CD14-positive monocyte (primary cell): ENCODE measurements around the gene DCD. TPM values are rescaled to one million over a fixed set of nuclear protein-coding genes. Genes with fewer than 3 reads are reported as not detected.

ENCODE experiments used
- DNase-seq, 3 donors: peaks; one replicate each; pipeline ENCODE4 v3.0.0-alpha.2; 2011 to 2022
- H2AFZ ChIP-seq: 2 replicates; pipeline ENCODE4 v1.6.0; 2012; ENCODE audit warnings: mild to moderate bottlenecking, low read depth, low read length, inconsistent platforms; ENCODE audit not compliant: insufficient read depth, poor library complexity, severe bottlenecking
- H3K27ac ChIP-seq, 2 donors: 1 replicate in 1 of 2; 2 replicates in 1 of 2; pipeline ENCODE4 v1.5.1; 2012 to 2013; ENCODE audit warnings: low read length in 2 of 2, control low read depth in 1 of 2, inconsistent platforms in 1 of 2, low read depth in 1 of 2, mild to moderate bottlenecking in 1 of 2
- H3K27me3 ChIP-seq, 2 donors: one replicate each; pipeline versions ENCODE4 v1.6.0 to v1.6.1; 2011 to 2013; ENCODE audit warnings: low read length in 2 of 2; ENCODE audit not compliant: control insufficient read depth in 2 of 2, insufficient read depth in 2 of 2
- H3K36me3 ChIP-seq, 2 donors: replicated peaks in 1 of 2; 1 replicate in 1 of 2; 2 replicates in 1 of 2; pipeline versions ENCODE4 v1.5.1 to v1.6.1; 2012 to 2013; ENCODE audit warnings: low read length in 2 of 2, control low read depth in 1 of 2, inconsistent platforms in 1 of 2, mild to moderate bottlenecking in 1 of 2; ENCODE audit not compliant: insufficient read depth in 2 of 2, control insufficient read depth in 1 of 2
- H3K4me1 ChIP-seq, 2 donors: 1 replicate in 1 of 2; 2 replicates in 1 of 2; pipeline versions ENCODE4 v1.5.1 to v1.6.1; 2012 to 2013; ENCODE audit warnings: low read length in 2 of 2, control low read depth in 1 of 2, inconsistent platforms in 1 of 2, mild to moderate bottlenecking in 1 of 2, moderate library complexity in 1 of 2; ENCODE audit not compliant: insufficient read depth in 2 of 2, control insufficient read depth in 1 of 2
- H3K4me2 ChIP-seq: replicated peaks from 2 replicates; pipeline ENCODE3; 2012; ENCODE audit warnings: low read length, moderate library complexity, mild to moderate bottlenecking; ENCODE audit not compliant: poor library complexity, severe bottlenecking; ENCODE audit errors: extremely low read depth
- H3K4me3 ChIP-seq, 3 experiments: fragments of 200-600 bp in 1 of 3; sonication (generic) in 1 of 3; replicated peaks in 1 of 3; 1 replicate in 2 of 3; 2 replicates in 1 of 3; pipeline ENCODE4 v1.5.1; 2011 to 2013; ENCODE audit warnings: low read length in 3 of 3, mild to moderate bottlenecking in 3 of 3, control low read depth in 2 of 3, low read depth in 2 of 3, inconsistent platforms in 1 of 3, moderate library complexity in 1 of 3
- H3K79me2 ChIP-seq: 2 replicates; pipeline ENCODE4 v1.6.0; 2012; ENCODE audit warnings: mild to moderate bottlenecking, control low read depth, inconsistent platforms, low read length, moderate library complexity; ENCODE audit not compliant: insufficient read depth
- H3K9ac ChIP-seq: 2 replicates; pipeline ENCODE4 v1.6.0; 2017; ENCODE audit warnings: low read length, mild to moderate bottlenecking; ENCODE audit not compliant: insufficient read depth, poor library complexity, severe bottlenecking
- H3K9me3 ChIP-seq, 2 donors: replicated peaks in 1 of 2; 1 replicate in 1 of 2; 2 replicates in 1 of 2; pipeline versions ENCODE4 v1.5.1 to v1.6.1; 2012 to 2013; ENCODE audit warnings: low read length in 2 of 2, control low read depth in 1 of 2; ENCODE audit not compliant: control insufficient read depth in 1 of 2, insufficient read depth in 1 of 2
- H4K20me1 ChIP-seq: 2 replicates; pipeline ENCODE4 v1.6.0; 2012; ENCODE audit warnings: mild to moderate bottlenecking, low read length, control low read depth, moderate library complexity; ENCODE audit not compliant: insufficient read depth
- H3K27ac Mint-ChIP-seq, 7 donors: one replicate each; pipeline ENCODE4 v1.8.0; 2020; ENCODE audit warnings: mild to moderate bottlenecking in 7 of 7, mixed read lengths in 7 of 7, moderate library complexity in 6 of 7, inconsistent platforms in 2 of 7
- H3K27me3 Mint-ChIP-seq, 3 donors: one replicate each; pipeline ENCODE4 v1.8.0; 2021 to 2022; ENCODE audit warnings: low read depth in 3 of 3, mild to moderate bottlenecking in 3 of 3, mixed read lengths in 3 of 3, moderate library complexity in 3 of 3, inconsistent platforms in 1 of 3
- H3K36me3 Mint-ChIP-seq, 2 donors: one replicate each; pipeline ENCODE4 v1.8.0; 2020; ENCODE audit warnings: mixed read lengths in 2 of 2, inconsistent platforms in 1 of 2, mild to moderate bottlenecking in 1 of 2
- H3K4me1 Mint-ChIP-seq: one replicate; pipeline ENCODE4 v1.8.0; 2020; ENCODE audit warnings: mild to moderate bottlenecking, mixed read lengths
- H3K4me3 Mint-ChIP-seq, 2 donors: one replicate each; pipeline ENCODE4 v1.8.0; 2020; ENCODE audit warnings: mild to moderate bottlenecking in 2 of 2, mixed read lengths in 2 of 2, moderate library complexity in 1 of 2
- H3K9me3 Mint-ChIP-seq, 7 donors: one replicate each; pipeline ENCODE4 v1.8.0; 2020 to 2022; ENCODE audit warnings: mixed read lengths in 7 of 7, mild to moderate bottlenecking in 6 of 7, moderate library complexity in 6 of 7, inconsistent platforms in 2 of 7
- CTCF ChIP-seq: fragments of 200-600 bp; IDR thresholded peaks from one replicate; pipeline ENCODE4 v1.8.0; 2022; ENCODE audit warnings: antibody characterized with exemption, mild to moderate bottlenecking
- WGBS: methylation state at CpG from one replicate; pipeline ENCODE4 v1.1.5; 2013; ENCODE audit warnings: missing lambda C conversion rate; ENCODE audit not compliant: insufficient coverage; 5-methylcytosine and 5-hydroxymethylcytosine counted together
- intact Hi-C, 2 donors: fragments of 100-400 bp; cut with micrococcal nuclease; formaldehyde crosslinking; loops; one replicate each; pipeline versions ENCODE4 v1.15.0 to v1.15.1; 2023
- polyA plus RNA-seq, 3 donors: library from polyadenylated mRNA; depleted of rRNA in 1 of 3; unstranded in 2 of 3; stranded (reverse) in 1 of 3; fragments of 300-500 nt in 2 of 3; fragments of >200 nt in 1 of 3; fragmentation: Illumina TruSeq in 2 of 3; gene quantifications; 1 replicate in 2 of 3; 2 replicates in 1 of 3; pipeline ENCODE4 v1.2.3, GENCODE V29; 2012 to 2021

Gene DCD
- polyA plus RNA-seq, 3 donors, result not detected

DNA sequence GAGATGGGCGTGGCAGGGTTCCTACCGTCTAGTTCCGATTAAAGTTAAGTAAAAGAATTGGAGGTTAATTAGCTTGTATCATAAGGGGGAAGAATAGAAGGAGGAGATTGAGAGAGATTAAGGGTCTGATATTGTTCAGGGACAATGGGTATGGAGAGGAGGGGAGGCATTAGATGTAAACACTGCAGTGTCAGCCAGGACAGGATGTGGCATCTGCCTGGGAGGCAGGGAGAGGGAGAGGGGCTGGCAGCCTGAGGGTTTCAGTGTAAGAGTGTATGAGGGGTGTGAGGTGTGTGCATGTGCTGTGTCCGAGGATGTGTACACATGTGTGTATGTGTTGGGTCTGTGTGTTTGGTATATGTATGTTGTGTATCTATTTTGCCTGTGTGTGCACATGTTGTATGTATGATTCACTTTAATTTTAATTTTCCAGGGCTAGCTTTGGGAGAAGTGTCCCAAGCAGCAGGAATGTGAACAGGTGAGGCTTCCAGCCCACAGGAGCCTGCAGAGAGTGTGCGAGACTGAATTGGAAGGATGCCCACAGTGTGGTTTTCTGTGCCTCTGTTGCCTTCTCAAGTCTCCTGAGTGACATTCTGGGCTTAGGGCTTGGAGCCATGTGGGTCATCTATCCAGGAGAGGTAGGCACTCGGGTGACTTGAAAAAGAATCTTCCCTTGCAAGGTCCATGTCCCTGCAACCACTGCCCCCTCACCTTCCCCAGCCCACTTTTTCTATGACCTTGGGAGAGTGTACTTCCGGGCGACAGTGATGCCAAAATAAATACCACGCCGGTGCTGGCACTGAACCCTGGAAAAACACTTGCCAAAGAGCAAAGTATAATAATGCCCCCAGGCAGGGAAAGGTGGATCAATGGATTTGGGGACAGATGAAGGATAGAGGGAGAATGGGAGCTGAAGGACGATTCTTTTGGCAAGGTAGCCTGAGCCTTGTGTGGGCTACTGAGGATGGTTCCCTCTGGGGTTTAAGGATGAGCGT, 36.8 kb upstream of the DCD start:
- H3K27ac ChIP-seq, result no peak overlapping the region
- no peaks in the 10 kb centered on the region for H3K36me3 ChIP-seq
- H2AFZ ChIP-seq, result no peak overlapping the region
- peaks cover 3 to 10% of the 10 kb centered on the region in 2 donors for H3K27me3 ChIP-seq
- peaks cover 0 to 3% (median 1%) of the 10 kb centered on the region in 7 donors for H3K9me3 Mint-ChIP-seq
- intact Hi-C loops, result no loop called here
- H3K27ac Mint-ChIP-seq, result no peak overlapping the region
- no peaks in the 10 kb centered on the region for H3K9me3 ChIP-seq
- TF ChIP-seq CTCF, result no peak
- H3K27me3 Mint-ChIP-seq, result peaks cover 15 to 34% (median 29%) of the 10 kb centered on the region in 3 donors
- H3K79me2 ChIP-seq, result no peaks in the 10 kb centered on the region
- H3K4me1 ChIP-seq, result no peaks in the 10 kb centered on the region
- DNase-seq, result no peak
- H3K4me1 Mint-ChIP-seq, result no peaks in the 10 kb centered on the region
- no peak overlapping the region for H3K9ac ChIP-seq
- no peaks in the 10 kb centered on the region for H4K20me1 ChIP-seq
- WGBS, result 83% methylated on average over 10 of the region's 12 CpGs
- no peak overlapping the region for H3K4me2 ChIP-seq
- H3K4me3 Mint-ChIP-seq, result peak overlapping the region in 1 of 2 donors; percentile 7
- H3K36me3 Mint-ChIP-seq, result no peaks in the 10 kb centered on the region
- no peak overlapping the region for H3K4me3 ChIP-seq

GRCh38 chr12:54683398-54683797, 35.2 kb upstream of the DCD start:
- no peak for DNase-seq
- no peaks in the 10 kb centered on the region for H3K36me3 Mint-ChIP-seq
- 45% methylated on average over 2 of the region's 2 CpGs for WGBS
- Histone ChIP-seq H3K4me1 (no peaks in the 10 kb centered on the region), H3K27ac (no peak overlapping the region), H3K9me3 (no peaks in the 10 kb centered on the region), H3K4me3 (no peak overlapping the region), H4K20me1 (no peaks in the 10 kb centered on the region), H3K79me2 (no peaks in the 10 kb centered on the region), H3K4me2 (no peak overlapping the region), H3K36me3 (no peaks in the 10 kb centered on the region), H3K9ac (no peak overlapping the region), H3K27me3 (peaks cover 3 to 10% of the 10 kb centered on the region in 2 donors), H2AFZ (no peak overlapping the region)
- H3K4me3 Mint-ChIP-seq, result no peak overlapping the region
- H3K4me1 Mint-ChIP-seq, result no peaks in the 10 kb centered on the region
- intact Hi-C loops, result no loop called here
- peaks cover 0 to 3% (median 1%) of the 10 kb centered on the region in 7 donors for H3K9me3 Mint-ChIP-seq
- no peak for TF ChIP-seq CTCF
- peaks cover 15 to 32% (median 27%) of the 10 kb centered on the region in 3 donors for H3K27me3 Mint-ChIP-seq
- no peak overlapping the region for H3K27ac Mint-ChIP-seq
